Glomerular visceral epithelial cell (primary cell): ENCODE results near the gene CERT1.

Experiments used
- DNase-seq: peaks from one replicate; pipeline ENCODE4 v3.0.0-alpha.2; 2016; ENCODE audit errors: extremely low spot score

CERT1 gene

DNA sequence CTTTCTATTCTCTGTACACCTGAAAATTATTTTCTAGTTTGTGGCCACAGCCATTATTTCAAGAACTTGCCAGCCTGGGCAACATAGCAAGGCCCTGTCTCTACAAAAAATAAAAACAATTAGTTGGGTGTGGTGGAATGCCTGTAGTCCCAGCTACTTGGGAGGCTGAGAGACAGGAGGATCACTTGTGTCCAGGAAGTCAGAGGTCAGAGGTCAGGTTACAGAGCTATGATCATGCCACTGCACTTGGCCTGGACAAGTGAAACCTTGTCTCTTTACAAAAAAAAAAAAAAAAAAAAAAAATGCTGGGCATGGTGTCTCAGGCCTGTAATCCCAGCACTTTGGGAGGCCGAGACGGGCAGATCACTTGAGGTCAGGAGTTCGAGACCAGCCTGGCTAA is 116.2 kb downstream of the CERT1 start:
- DNase-seq: no peak

GRCh38 chr5:75389430-75389829 is 122.0 kb downstream of the CERT1 start:
- no peak for DNase-seq

- no peak for DNase-seq
These were observed 123.6 kb downstream of the CERT1 start for GRCh38 chr5:75387806-75388205.

DNA sequence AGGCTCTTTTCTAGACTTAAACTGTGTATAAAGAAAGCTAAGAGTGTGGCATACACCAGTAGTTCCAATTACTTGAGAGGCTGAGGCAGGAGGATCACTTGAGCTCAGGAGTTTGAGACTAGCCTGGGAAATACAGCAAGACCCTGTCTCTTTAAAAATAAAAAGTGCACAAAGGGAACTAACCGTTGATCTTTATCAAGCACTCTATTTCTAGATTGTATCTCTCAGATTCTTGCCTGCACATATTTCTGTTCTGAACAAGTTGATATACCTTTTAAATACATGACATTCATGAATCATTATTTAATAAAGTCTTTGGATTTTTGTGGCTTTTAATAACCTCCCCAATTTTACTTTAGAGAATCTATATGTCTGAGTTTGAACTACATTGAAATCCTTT is 127.2 kb downstream of the CERT1 start:
- no peak for DNase-seq

- DNase-seq: no peak
These were observed 130.0 kb downstream of the CERT1 start for GRCh38 chr5:75381456-75381855.

DNA sequence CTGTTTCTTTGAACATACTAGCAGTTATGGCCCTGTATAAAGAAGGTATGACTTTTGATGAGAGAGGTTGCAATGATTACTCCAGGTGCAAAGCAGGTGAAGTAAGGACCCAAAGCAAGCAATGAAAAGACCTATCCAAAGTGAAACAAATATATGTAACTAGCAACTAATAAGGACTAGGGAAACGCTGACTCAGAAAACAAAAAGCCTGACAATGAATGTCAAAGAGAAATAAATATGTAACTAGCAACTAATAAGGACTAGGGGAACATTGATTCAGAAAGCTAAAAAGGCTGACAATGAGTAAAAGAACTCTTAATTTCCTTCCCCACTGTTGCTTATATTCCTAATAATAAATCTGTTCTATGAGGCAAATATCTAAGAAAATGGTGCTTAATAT is 131.3 kb downstream of the CERT1 start:
- DNase-seq: no peak

GRCh38 chr5:75375414-75375813 is 136.0 kb downstream of the CERT1 start:
- no peak for DNase-seq

- no peak for DNase-seq
These were observed 137.0 kb downstream of the CERT1 start for GRCh38 chr5:75374394-75374814.

DNA sequence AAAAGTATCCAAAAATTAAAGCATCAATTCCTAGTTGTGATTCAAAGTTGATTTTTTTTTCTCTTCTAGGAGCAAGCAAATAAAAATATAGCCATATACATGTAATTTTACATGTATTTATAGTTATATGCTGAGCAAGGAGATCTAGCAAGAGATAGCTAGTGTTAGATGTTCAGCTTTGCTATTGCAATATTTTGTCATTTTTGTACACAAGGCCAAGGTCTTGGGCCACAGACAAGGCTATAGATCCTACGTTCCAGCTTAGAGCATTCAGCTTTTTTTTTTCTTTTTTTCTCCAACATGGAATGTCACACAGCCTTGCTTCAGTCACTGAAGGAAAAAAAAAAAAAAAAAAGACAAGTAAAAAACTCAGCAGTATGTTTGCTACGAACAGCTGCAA is 137.6 kb downstream of the CERT1 start:
- no peak for DNase-seq

GRCh38 chr5:75368391-75368790 is 143.0 kb downstream of the CERT1 start:
- DNase-seq: no peak

DNA sequence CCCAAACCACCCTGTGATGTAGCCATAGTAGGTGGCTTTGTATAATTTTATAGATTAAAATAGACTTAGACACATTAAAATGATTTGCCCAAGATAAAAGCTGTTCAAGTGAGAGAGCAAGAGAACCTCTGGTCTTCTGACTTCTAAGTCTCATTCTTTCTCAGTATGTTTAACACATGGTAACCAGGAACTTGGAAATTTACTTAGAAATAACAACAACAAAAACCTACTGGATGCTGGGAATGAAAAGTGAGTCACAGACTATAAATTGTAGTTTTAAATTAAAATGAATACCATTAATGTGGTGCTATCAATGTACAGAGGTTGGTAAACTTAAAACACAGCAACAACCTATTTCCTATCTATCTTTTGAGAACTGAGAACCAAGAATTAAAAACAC is 144.0 kb downstream of the CERT1 start:
- no peak for DNase-seq

DNA sequence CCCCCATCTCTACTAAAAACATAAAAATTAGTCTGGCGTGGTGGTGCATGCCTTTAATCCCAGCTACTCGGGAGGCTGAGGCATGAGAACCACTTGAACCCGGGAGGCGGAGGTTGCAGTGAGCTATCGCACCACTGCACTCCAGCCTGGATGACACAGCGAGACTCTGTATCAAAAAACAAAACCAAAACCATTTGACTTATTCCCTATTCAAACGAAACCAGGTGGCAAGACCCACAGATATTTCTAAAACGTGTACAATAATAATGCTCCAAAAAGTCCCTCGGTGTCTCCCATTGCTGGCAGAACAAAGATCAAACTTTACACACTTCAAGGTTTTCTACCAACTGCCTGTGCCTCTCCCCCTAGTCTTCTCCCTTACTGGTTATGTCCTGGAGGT is 144.6 kb downstream of the CERT1 start:
- DNase-seq: no peak

- no peak for DNase-seq
These were observed 145.7 kb downstream of the CERT1 start for GRCh38 chr5:75365740-75366139.

DNA sequence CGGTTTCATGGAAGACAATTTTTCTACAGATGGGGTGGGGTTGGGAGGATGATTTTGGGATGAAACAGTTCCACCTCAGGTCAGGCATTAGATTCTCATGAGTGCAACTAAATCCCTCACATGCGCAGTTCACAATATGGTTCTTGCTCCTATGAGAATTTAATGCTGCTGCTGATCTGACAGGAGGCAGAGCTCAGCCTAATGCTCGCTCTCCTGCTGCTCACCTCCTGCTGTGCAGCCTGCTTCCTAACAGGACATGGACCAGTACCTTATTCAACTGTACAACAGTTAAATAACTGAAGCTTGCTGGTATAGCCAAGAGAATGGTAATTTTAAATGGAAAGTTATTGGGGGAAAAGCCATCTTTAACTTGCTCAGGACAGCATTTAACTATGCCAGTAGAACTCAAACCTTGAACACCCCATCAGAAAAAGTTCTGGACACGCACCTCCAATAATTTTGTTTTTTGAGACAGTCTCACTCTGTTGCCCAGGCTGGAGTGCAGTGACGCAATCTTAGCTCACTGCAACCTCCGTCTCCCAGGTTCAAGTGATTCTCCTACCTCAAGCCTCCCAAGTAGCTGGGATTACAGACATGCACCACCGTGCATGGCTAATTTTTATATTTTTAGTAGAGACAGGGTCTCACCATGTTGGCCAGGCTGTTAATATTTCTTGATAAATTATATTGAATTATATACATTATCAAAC is 146.7 kb downstream of the CERT1 start:
- no peak for DNase-seq

DNA sequence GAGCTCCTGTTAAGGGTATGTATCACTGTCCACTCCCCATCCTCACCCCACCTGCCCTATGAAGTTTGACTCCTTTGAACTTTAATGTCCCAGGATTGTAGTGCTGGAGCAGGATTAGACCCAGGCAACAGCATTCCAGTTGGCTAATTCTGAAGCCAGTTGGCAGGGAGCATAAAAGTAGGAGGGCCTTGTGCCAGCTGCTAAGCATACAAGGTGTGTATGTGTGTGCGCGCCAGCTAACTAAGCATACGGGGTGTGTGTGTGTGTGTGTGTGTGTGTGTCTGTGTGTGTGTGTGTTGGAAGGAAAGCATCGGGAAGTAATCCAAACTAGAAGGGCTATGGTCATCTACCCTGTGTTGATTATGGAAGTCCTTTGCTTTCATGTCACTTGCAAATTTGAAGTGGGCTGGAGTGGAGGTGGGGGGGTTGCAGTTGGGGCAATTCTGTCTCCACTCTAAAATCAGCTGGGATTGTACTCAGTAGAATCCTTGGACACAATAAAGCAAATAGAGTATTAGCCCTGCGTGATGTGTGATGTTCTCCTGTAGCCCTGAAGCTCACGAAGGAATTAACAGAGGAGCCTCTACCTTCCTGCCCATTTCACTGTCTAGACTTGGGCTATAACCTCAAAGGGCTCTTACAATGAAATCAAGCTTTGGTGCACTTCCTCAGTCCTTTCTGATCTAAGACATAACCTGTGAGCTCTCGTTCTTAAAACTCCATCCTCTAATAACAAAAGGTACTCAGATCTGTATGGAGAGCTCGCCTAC is 147.5 kb downstream of the CERT1 start:
- no peak for DNase-seq

- DNase-seq: no peak
These were observed 148.3 kb downstream of the CERT1 start for GRCh38 chr5:75363111-75363510.

GRCh38 chr5:75362474-75362975 is 148.9 kb downstream of the CERT1 start:
- no peak for DNase-seq

DNA sequence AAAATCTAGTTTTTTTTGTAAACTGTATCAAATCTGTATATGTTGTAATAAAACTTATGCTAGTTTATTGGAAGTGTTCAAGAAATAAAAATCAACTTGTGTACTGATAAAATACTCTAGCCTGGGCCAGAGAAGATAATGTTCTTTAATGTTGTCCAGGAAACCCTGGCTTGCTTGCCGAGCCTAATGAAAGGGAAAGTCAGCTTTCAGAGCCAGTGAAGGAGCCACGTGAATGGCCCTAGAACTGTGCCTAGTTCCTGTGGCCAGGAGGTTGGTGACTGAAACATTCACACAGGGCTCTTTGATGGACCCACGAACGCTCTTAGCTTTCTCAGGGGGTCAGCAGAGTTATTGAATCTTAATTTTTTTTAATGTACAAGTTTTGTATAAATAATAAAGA is 150.1 kb downstream of the CERT1 start:
- DNase-seq: no peak

DNA sequence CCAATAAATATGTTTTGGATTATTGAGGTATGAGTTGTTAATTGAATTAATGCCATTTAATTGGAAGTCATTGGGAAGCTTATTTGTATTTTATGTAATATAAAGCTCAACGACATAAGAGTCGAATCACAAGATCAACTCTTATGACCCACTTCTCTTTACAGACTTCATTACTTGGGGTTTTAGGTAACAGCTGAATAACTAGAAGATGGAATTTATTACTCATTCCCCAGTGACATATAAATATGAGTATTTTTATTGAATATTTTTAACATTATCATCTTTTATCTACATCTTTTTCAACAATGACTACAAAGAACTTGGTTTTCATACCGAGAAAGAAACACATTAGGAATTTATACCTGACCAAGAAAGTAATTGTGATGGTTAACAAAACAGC is 153.3 kb downstream of the CERT1 start:
- DNase-seq: no peak

DNA sequence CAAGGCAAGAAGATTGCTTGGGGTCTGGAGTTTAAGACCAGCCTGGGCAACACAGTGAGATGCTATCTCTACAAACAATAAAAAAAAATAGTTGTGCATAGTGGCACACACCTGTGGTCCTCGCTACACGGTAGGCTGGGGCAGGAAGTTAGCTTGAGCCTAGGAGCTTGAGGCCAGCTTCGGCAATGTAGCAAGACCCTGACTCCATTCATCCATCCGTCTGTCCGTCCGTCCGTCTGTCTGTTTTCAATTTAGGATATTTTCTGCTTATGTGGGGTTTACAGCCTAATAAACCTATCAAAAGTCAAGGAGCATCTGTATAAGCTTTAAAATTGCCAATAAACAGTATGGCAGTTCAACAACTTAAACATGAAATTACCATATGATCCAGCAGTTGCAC is 154.7 kb downstream of the CERT1 start:
- no peak for DNase-seq

GRCh38 chr5:75355236-75355635 is 156.2 kb downstream of the CERT1 start:
- DNase-seq: no peak

DNA sequence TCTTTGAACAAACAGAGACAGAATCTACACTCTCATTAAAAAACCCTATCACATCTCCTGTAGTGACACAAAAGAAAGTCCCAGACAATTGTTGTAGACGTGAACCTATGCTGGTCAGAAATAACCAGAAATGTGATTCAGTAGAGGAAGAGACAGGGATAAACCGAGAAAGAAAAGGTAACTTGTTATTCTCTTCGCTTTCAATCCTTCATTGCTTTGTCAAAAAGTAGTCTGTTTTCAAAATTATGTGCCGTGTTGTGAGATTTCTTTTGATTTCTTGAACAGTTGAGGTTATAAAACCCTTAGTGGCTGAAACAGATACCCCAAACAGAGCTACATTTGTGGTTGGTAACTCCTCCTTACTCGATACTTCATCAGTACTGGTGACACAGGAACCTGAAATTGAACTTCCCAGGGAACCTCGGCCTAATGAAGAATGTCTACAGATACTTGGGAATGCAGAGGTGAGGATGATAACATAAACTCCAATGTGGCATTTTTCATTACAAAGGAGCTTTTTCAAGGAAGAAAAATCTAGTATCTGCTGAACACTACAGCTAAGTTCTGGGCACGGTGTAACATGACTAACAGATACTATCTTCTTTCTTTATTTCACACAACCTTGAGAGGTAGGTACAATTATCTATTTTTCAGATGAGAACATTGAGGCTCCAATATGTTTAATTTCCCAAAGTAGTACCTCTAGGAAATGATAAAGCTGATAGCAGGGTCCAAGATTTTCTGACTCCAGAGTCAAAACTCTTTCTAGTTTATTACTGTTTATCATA is 160.1 kb downstream of the CERT1 start:
- DNase-seq: no peak

DNA sequence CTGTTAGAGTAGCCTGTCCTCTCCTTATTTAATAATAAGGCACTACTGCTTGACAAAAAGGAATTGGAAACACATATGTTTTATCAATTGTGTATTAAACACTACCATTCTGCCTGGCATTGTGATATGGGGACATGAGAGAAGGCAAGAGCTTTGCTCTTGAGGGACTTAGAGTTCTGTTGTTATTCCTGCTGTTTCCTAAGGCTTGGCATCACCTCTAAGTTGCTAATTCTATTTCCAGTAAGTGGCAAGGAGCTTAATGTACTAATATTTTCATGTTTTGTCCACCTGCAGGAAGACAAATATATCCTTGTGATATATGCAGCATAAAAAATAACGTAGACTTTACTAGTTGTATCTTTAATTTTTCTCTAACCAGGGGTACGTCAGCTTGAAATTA is 161.8 kb downstream of the CERT1 start:
- no peak for DNase-seq
